ENCODE measurements around the gene AFG3L2. TPM values are rescaled to one million over a fixed set of nuclear protein-coding genes. Genes with fewer than 3 reads are reported as not detected.

The AFG3L2 gene
- total RNA-seq, 2 donors from 2014 or later, result 47.1 to 49.5 TPM

DNA sequence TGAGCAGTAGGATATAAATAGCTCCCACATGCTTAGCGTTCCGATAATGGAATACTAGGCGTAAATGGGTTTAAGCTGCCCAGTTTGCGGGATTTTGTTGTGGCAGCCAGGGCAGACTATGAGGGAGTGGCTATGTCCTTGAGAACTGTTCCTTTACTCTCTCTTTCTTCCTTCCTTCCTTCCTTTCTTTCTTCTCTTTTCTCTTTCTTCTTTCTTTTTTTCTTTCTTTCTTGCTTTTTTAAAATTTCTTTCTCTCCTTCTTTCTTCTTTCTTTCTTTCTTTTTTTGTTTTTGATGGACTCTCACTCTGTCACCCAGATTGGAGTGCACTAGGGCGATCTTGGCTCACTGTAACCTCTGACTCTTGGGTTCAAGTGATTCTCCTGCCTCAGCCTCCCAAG, 21.6 kb upstream of the AFG3L2 start:
- no peak for DNase-seq
- TF ChIP-seq CTCF (conservative IDR thresholded peaks at IDR 0.05), result no peak
- Mint-ChIP-seq H3K27me3 (ENCODE audit: insufficient read depth) (peaks cover 21% of the 10 kb centered on the region), H3K4me1 (no peaks in the 10 kb centered on the region), H3K27ac (no peak overlapping the region), H3K4me3 (no peak overlapping the region), H3K36me3 (ENCODE audit: low read depth) (no peaks in the 10 kb centered on the region), H3K9me3 (no peaks in the 10 kb centered on the region)
- Histone ChIP-seq H3K4me3 (ENCODE audit: low read length) (no peak overlapping the region), H3K9me3 (ENCODE audit: control insufficient read depth, low read length) (no peaks in the 10 kb centered on the region), H3K4me1 (ENCODE audit: control insufficient read depth, insufficient read depth, low read length) (no peaks in the 10 kb centered on the region), H3K9ac (ENCODE audit: extremely low read depth, low read length, poor library complexity, severe bottlenecking) (no peak overlapping the region), H3K36me3 (ENCODE audit: control insufficient read depth, insufficient read depth, low read length) (no peaks in the 10 kb centered on the region), H3K27ac (ENCODE audit: low read depth, low read length) (no peak overlapping the region), H3K27me3 (ENCODE audit: control insufficient read depth, insufficient read depth, low read length, poor library complexity, severe bottlenecking) (peaks cover 2% of the 10 kb centered on the region)
- WGBS, 2 experiments (ENCODE audit: insufficient coverage in 1 of 2, insufficient read length in 1 of 2), result 86 to 88% methylated on average over 5 of the region's 5 CpGs

DNA sequence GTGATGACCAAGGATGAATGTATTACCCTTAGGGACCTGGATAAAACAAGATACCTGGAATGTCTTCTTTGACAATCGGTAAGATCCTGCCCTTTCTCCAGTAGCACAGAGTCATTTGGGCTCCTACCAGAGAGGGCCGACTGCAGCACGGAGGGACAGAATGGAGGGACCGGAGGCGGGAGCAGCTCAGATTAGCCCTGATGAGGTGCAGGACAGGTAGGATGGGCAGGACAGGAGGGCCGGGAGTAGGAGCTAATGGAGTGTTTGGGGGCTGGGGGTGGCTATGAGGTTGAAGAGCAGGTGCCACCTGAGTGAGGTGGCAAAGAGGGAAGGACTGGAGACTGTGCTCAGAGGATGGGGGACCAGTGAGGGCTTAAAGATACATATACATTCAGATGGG, 20.8 kb upstream of the AFG3L2 start:
- Mint-ChIP-seq H3K9me3 (no peaks in the 10 kb centered on the region), H3K4me3 (no peak overlapping the region), H3K27me3 (ENCODE audit: insufficient read depth) (peaks cover 15% of the 10 kb centered on the region), H3K27ac (no peak overlapping the region), H3K4me1 (no peaks in the 10 kb centered on the region), H3K36me3 (ENCODE audit: low read depth) (no peaks in the 10 kb centered on the region)
- Histone ChIP-seq H3K27ac (ENCODE audit: low read depth, low read length) (no peak overlapping the region), H3K4me1 (ENCODE audit: control insufficient read depth, insufficient read depth, low read length) (no peaks in the 10 kb centered on the region), H3K27me3 (ENCODE audit: control insufficient read depth, insufficient read depth, low read length, poor library complexity, severe bottlenecking) (no peaks in the 10 kb centered on the region), H3K4me3 (ENCODE audit: low read length) (no peak overlapping the region), H3K9ac (ENCODE audit: extremely low read depth, low read length, poor library complexity, severe bottlenecking) (no peak overlapping the region), H3K9me3 (ENCODE audit: control insufficient read depth, low read length) (no peaks in the 10 kb centered on the region), H3K36me3 (ENCODE audit: control insufficient read depth, insufficient read depth, low read length) (no peaks in the 10 kb centered on the region)
- no peak for TF ChIP-seq CTCF (conservative IDR thresholded peaks at IDR 0.05)
- WGBS, 2 experiments (ENCODE audit: insufficient coverage in 1 of 2, insufficient read length in 1 of 2), result 89 to 96% methylated on average over 6 of the region's 6 CpGs
- no peak for DNase-seq

GRCh38 chr18:12397254-12397653, 20.2 kb upstream of the AFG3L2 start:
- Histone ChIP-seq H3K36me3 (ENCODE audit: control insufficient read depth, insufficient read depth, low read length) (no peaks in the 10 kb centered on the region), H3K9me3 (ENCODE audit: control insufficient read depth, low read length) (no peaks in the 10 kb centered on the region), H3K9ac (ENCODE audit: extremely low read depth, low read length, poor library complexity, severe bottlenecking) (no peak overlapping the region), H3K27ac (ENCODE audit: low read depth, low read length) (no peak overlapping the region), H3K4me1 (ENCODE audit: control insufficient read depth, insufficient read depth, low read length) (no peaks in the 10 kb centered on the region), H3K4me3 (ENCODE audit: low read length) (no peak overlapping the region), H3K27me3 (ENCODE audit: control insufficient read depth, insufficient read depth, low read length, poor library complexity, severe bottlenecking) (no peaks in the 10 kb centered on the region)
- DNase-seq, result no peak
- Mint-ChIP-seq H3K9me3 (no peaks in the 10 kb centered on the region), H3K27ac (no peak overlapping the region), H3K36me3 (ENCODE audit: low read depth) (no peaks in the 10 kb centered on the region), H3K4me3 (no peak overlapping the region), H3K27me3 (ENCODE audit: insufficient read depth) (peaks cover 9% of the 10 kb centered on the region), H3K4me1 (no peaks in the 10 kb centered on the region)
- 89 to 94% methylated on average over 3 to 9 of the region's 9 CpGs for WGBS, 2 experiments (ENCODE audit: insufficient coverage in 1 of 2, insufficient read length in 1 of 2)
- no peak for TF ChIP-seq CTCF (conservative IDR thresholded peaks at IDR 0.05)
